ENCODE data around the gene KLHDC8B. TPM values are rescaled to one million over a fixed set of nuclear protein-coding genes. Genes with fewer than 3 reads are reported as not detected.
"Not testable (repeated sequence)": the region's sequence is repeated elsewhere in the genome, so short reads cannot be mapped to it uniquely, and the experiment has no call there.

Gene KLHDC8B
- total and polyA plus RNA-seq, 2 donors (not counting 3 experiments of a cell fraction or from before 2014, with no cell fraction given) = 36.0 to 77.8 TPM

GRCh38 chr3:49217688-49218470, 46.5 kb downstream of the KLHDC8B start:
- DNase-seq (ENCODE audit: low read depth, low spot score) (peak; percentile 64), FAIRE-seq (peak; percentile 63)
- ChIA-PET CTCF (interaction anchor here (1.0 to 1.2 kb wide), 2 partner anchors 46 to 47 kb away, joined by 3 to 5 read pairs; partner anchors contain the start of gene KLHDC8B), POLR2A (no interaction called here)
- no peak overlapping the region for H3K4me2 ChIP-seq (ENCODE audit: insufficient read depth, low read length)
- no peaks in the 10 kb centered on the region for H3K79me2 ChIP-seq (ENCODE audit: control insufficient read depth, insufficient read depth, low read length)
- H2AFZ ChIP-seq (ENCODE audit: low read depth, low read length) = peak overlapping the region; percentile 0
- peak overlapping the region; percentile 70 for H3K27ac ChIP-seq (ENCODE audit: insufficient read depth, low read depth, low read length)
- no peaks in the 10 kb centered on the region for H4K20me1 ChIP-seq (replicated peaks; ENCODE audit: control insufficient read depth, extremely low read depth, insufficient read depth, low read length)
- H3K9me1 ChIP-seq (replicated peaks; ENCODE audit: control insufficient read depth, extremely low read depth, insufficient read depth, low read length) = no peaks in the 10 kb centered on the region
- peaks cover 5% of the 10 kb centered on the region for H3K4me1 ChIP-seq (ENCODE audit: control insufficient read depth, extremely low read depth, insufficient read depth, low read length)
- H3K27me3 ChIP-seq (ENCODE audit: control insufficient read depth in 2 of 2, insufficient read depth in 2 of 2, low read length in 2 of 2) = no peaks in the 10 kb centered on the region
- H3K4me3 ChIP-seq (replicated peaks in 1 of 3; ENCODE audit: insufficient read depth in 1 of 3, low read depth in 1 of 3, low read length in 3 of 3) = no peak overlapping the region
- H3K9ac ChIP-seq (replicated peaks; ENCODE audit: extremely low read depth, insufficient read depth, low read length) = no peak overlapping the region
- intact Hi-C loops (cut with micrococcal nuclease) = loop anchor here (1.0 kb wide), 1 partner anchor 47 kb away; the partner anchor contains the start of gene KLHDC8B
- no peaks in the 10 kb centered on the region for H3K9me3 ChIP-seq (replicated peaks; ENCODE audit: control insufficient read depth, insufficient read depth, low read length)
- dilution Hi-C loops (cut with MboI; ENCODE audit: extremely low pct_ligation_motif_present, low sequenced_read_pairs) = no loop called here
- H3K36me3 ChIP-seq (ENCODE audit: control insufficient read depth in 2 of 2, extremely low read depth in 1 of 2, insufficient read depth in 2 of 2, low read length in 2 of 2) = no peaks in the 10 kb centered on the region
- TF ChIP-seq EZH2 (IDR thresholded peaks at IDR 0.05; ENCODE audit: borderline replicate concordance, low read depth, low read length, severe bottlenecking) = no peak
- peak; percentile 23 for TF ChIP-seq POLR2A (IDR thresholded peaks at IDR 0.05; ENCODE audit: low read depth, low read length)
- BruUV-seq (replicated peaks) = TSS peak; percentile 40

- H3K4me1 ChIP-seq (ENCODE audit: control insufficient read depth, extremely low read depth, insufficient read depth, low read length); H3K4me3 ChIP-seq (replicated peaks in 1 of 3; ENCODE audit: insufficient read depth in 1 of 3, low read depth in 1 of 3, low read length in 3 of 3); H3K9ac ChIP-seq (replicated peaks; ENCODE audit: extremely low read depth, insufficient read depth, low read length); H4K20me1 ChIP-seq (replicated peaks; ENCODE audit: control insufficient read depth, extremely low read depth, insufficient read depth, low read length); H3K36me3 ChIP-seq (ENCODE audit: control insufficient read depth in 2 of 2, extremely low read depth in 1 of 2, insufficient read depth in 2 of 2, low read length in 2 of 2); H3K27me3 ChIP-seq (ENCODE audit: control insufficient read depth in 2 of 2, insufficient read depth in 2 of 2, low read length in 2 of 2); H3K4me2 ChIP-seq (ENCODE audit: insufficient read depth, low read length); BruUV-seq (replicated peaks); H3K9me1 ChIP-seq (replicated peaks; ENCODE audit: control insufficient read depth, extremely low read depth, insufficient read depth, low read length); H3K9me3 ChIP-seq (replicated peaks; ENCODE audit: control insufficient read depth, insufficient read depth, low read length); H3K79me2 ChIP-seq (ENCODE audit: control insufficient read depth, insufficient read depth, low read length); dilution Hi-C loops (cut with MboI; ENCODE audit: extremely low pct_ligation_motif_present, low sequenced_read_pairs): not testable (repeated sequence)
- Histone ChIP-seq H2AFZ (ENCODE audit: low read depth, low read length) (peak overlapping the region; percentile 0), H3K27ac (ENCODE audit: insufficient read depth, low read depth, low read length) (peak overlapping the region; percentile 70)
- DNase-seq (ENCODE audit: low read depth, low spot score) (peak; percentile 96), FAIRE-seq (peak; percentile 99)
- peak; percentile 27 for TF ChIP-seq POLR2AphosphoS5 (IDR thresholded peaks at IDR 0.05; ENCODE audit: insufficient read depth, low read depth, low read length)
- peak; percentile 75 for TF ChIP-seq JUN (IDR thresholded peaks at IDR 0.05; ENCODE audit: borderline replicate concordance, insufficient read depth, insufficient read length, low read depth)
- peak; percentile 13 for TF ChIP-seq POLR2A (IDR thresholded peaks at IDR 0.05; ENCODE audit: low read depth, low read length)
- TF ChIP-seq FOS (IDR thresholded peaks at IDR 0.05; ENCODE audit: borderline replicate concordance, insufficient read depth, low read length) = peak; percentile 70
- CTCF ChIA-PET = interaction anchor here (1.0 kb wide), 1 partner anchor 47 kb away, joined by 3 read pairs; the partner anchor contains the start of gene KLHDC8B
- POLR2A ChIA-PET = interaction anchor here (0.6 kb wide), 1 partner anchor 386 kb away, joined by 4 read pairs; no protein-coding TSS in a partner anchor
- intact Hi-C loops (cut with micrococcal nuclease) = loop anchor here (1.0 kb wide), 1 partner anchor 47 kb away; the partner anchor contains the start of gene KLHDC8B
These were observed 47.1 kb downstream of the KLHDC8B start for GRCh38 chr3:49218471-49218989.

All from endothelial cell of umbilical vein (primary cell).